GM06990 (cell line): ENCODE data around the gene DCDC2B.
A peak's percentile ranks its signal among the peaks of the same experiment; 100 is the strongest.

Experiments used
- DNase-seq: peaks from one replicate; pipeline ENCODE4 v3.0.0-alpha.2; 2011; ENCODE audit not compliant: insufficient read length; ENCODE audit errors: extremely low read depth
- H3K27me3 ChIP-seq: replicated peaks from 2 replicates; pipeline ENCODE4 v1.6.0; 2011; ENCODE audit warnings: low read length; ENCODE audit not compliant: control insufficient read depth, insufficient read depth
- H3K36me3 ChIP-seq: 2 replicates; pipeline ENCODE4 v1.5.1; 2011; ENCODE audit warnings: low read length; ENCODE audit not compliant: control insufficient read depth, insufficient read depth
- H3K4me3 ChIP-seq: replicated peaks from 2 replicates; pipeline ENCODE4 v1.5.1; 2011; ENCODE audit warnings: low read depth, mild to moderate bottlenecking, control low read depth, low read length
- TF ChIP-seq, protein P1 (sequence below): IDR thresholded peaks from 2 replicates; pipeline ENCODE4 v1.5.1; 2011; ENCODE audit warnings: low read length, control low read depth, mild to moderate bottlenecking, inconsistent platforms; ENCODE audit not compliant: insufficient read depth, poor library complexity, severe bottlenecking

DCDC2B gene

DNA sequence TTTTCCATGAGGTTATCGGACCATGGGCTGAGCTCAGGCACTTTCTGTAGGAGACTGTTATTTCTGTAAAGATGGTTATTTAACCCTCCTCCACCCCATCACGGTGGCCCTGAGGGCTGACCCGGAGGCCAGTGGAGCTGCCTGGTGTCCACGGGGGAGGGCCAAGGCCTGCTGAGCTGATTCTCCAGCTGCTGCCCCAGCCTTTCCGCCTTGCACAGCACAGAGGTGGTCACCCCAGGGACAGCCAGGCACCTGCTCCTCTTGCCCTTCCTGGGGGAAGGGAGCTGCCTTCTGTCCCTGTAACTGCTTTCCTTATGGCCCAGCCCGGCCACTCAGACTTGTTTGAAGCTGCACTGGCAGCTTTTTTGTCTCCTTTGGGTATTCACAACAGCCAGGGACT lies 11.1 kb upstream of the DCDC2B start:
- H3K36me3 ChIP-seq, result peaks cover 39% of the 10 kb centered on the region
- no peaks in the 10 kb centered on the region for H3K27me3 ChIP-seq
- no peak for DNase-seq
- TF ChIP-seq, protein P1, sequence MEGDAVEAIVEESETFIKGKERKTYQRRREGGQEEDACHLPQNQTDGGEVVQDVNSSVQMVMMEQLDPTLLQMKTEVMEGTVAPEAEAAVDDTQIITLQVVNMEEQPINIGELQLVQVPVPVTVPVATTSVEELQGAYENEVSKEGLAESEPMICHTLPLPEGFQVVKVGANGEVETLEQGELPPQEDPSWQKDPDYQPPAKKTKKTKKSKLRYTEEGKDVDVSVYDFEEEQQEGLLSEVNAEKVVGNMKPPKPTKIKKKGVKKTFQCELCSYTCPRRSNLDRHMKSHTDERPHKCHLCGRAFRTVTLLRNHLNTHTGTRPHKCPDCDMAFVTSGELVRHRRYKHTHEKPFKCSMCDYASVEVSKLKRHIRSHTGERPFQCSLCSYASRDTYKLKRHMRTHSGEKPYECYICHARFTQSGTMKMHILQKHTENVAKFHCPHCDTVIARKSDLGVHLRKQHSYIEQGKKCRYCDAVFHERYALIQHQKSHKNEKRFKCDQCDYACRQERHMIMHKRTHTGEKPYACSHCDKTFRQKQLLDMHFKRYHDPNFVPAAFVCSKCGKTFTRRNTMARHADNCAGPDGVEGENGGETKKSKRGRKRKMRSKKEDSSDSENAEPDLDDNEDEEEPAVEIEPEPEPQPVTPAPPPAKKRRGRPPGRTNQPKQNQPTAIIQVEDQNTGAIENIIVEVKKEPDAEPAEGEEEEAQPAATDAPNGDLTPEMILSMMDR, result no peak
- no peak overlapping the region for H3K4me3 ChIP-seq

GRCh38 chr1:32198237-32199042 lies 10.4 kb upstream of the DCDC2B start:
- Histone ChIP-seq H3K4me3 (no peak overlapping the region), H3K36me3 (peaks cover 34% of the 10 kb centered on the region), H3K27me3 (no peaks in the 10 kb centered on the region)
- DNase-seq, result no peak
- TF ChIP-seq, protein P1, result no peak

- no peak overlapping the region for H3K4me3 ChIP-seq
- TF ChIP-seq, protein P1, result no peak
These were observed 9.7 kb upstream of the DCDC2B start for GRCh38 chr1:32199043-32199716.

GRCh38 chr1:32199717-32200072 lies 9.2 kb upstream of the DCDC2B start:
- TF ChIP-seq, protein P1, result no peak
- H3K4me3 ChIP-seq, result peak overlapping the region; percentile 68
- no peak for DNase-seq

More at GRCh38 chr1:32199043-32199716, 9.7 kb upstream of the DCDC2B start:
- Histone ChIP-seq H3K36me3 (peaks cover 33% of the 10 kb centered on the region), H3K27me3 (no peaks in the 10 kb centered on the region)
- DNase-seq, result no peak

DNA sequence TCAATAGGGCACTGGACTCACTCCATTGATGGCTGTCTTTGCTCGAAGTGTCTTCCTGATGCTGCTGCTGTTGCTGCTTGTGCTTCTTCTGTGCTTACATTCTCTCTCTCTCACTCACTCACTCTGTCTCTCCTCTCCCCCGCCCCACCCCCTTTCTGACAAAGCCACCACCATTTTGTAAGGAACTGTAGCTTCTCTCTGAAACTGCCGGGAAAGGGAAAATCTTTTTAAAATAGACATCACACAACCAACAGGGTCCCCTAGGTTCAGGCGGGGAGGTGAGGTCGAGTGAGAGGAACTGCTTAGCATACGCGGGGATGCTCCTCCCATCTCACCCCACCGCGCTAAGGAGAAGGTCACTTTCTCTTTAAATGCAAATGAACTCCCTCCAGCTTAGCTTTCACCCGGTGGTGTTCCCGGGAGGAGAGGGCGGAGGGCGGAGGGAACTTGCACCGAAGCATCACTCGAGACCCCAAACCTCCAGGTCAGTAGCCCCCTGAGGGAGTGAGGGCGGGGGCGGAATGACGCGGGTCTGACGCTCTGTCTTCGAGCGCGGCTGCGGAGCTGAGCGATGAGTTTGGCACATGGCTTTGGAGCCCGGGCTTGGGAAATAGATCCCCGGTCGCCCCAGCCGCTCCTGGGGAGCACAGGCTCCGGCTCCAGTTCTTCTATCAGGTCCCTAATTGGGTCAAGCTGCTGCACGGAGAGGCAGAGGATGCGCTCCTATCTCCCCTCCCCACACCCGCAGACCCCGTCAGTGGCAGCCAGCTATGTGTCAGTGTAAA lies 8.5 kb upstream of the DCDC2B start, which contains the start of gene CCDC28B:
Gene CCDC28B (plus strand): TSS at position 370 of the 785 bp plus-strand sequence. CDS start 1,341 bp downstream, outside the sequence.
- no peaks in the 10 kb centered on the region for H3K27me3 ChIP-seq

More at GRCh38 chr1:32199717-32200072, 9.2 kb upstream of the DCDC2B start:
- Histone ChIP-seq H3K27me3 (no peaks in the 10 kb centered on the region), H3K36me3 (peaks cover 29% of the 10 kb centered on the region)

More for the DNA sequence above, 8.5 kb upstream of the DCDC2B start, which contains the start of gene CCDC28B:
- peak; percentile 71 for DNase-seq
- H3K36me3 ChIP-seq, result peaks cover 22% of the 10 kb centered on the region
- peak within 1 kb of the TSS; percentile 68 for H3K4me3 ChIP-seq
- TF ChIP-seq, protein P1, result no peak
